Nephron progenitor cell (in vitro differentiated cells): ENCODE measurements around the gene ENOX1.

Source experiments
- DNase-seq: peaks from one replicate; pipeline ENCODE4 v3.0.0; 2021
- H3K27ac Mint-ChIP-seq: 2 replicates; pipeline ENCODE4 v1.8.0; 2021; ENCODE audit warnings: mild to moderate bottlenecking, moderate library complexity, mixed read lengths
- H3K27me3 Mint-ChIP-seq: 2 replicates; pipeline ENCODE4 v1.8.0; 2021; ENCODE audit warnings: mild to moderate bottlenecking, low read depth, mixed read lengths; ENCODE audit not compliant: poor library complexity
- H3K36me3 Mint-ChIP-seq: 2 replicates; pipeline ENCODE4 v1.8.0; 2021; ENCODE audit warnings: low read depth, mixed read lengths
- H3K4me1 Mint-ChIP-seq: 2 replicates; pipeline ENCODE4 v1.8.0; 2021; ENCODE audit warnings: mixed read lengths
- H3K4me3 Mint-ChIP-seq: 2 replicates; pipeline ENCODE4 v1.8.0; 2021; ENCODE audit warnings: mild to moderate bottlenecking, moderate library complexity, mixed read lengths
- H3K9me3 Mint-ChIP-seq: 2 replicates; pipeline ENCODE4 v1.8.0; 2021; ENCODE audit warnings: mild to moderate bottlenecking, moderate library complexity, mixed read lengths
- CTCF ChIP-seq: fragments of 200-600 bp; sonication (generic); IDR thresholded peaks from 2 replicates; pipeline ENCODE4 v1.5.0; 2021; ENCODE audit warnings: antibody characterized with exemption

Gene ENOX1

GRCh38 chr13:43792076-43792881 is 5.5 kb upstream of the ENOX1 start:
- Mint-ChIP-seq H3K27me3 (peaks cover 29% of the 10 kb centered on the region), H3K9me3 (peaks cover 3% of the 10 kb centered on the region), H3K27ac (no peak overlapping the region), H3K36me3 (no peaks in the 10 kb centered on the region), H3K4me1 (peaks cover 8% of the 10 kb centered on the region), H3K4me3 (no peak overlapping the region)
- no peak for DNase-seq
- TF ChIP-seq CTCF, result no peak

DNA sequence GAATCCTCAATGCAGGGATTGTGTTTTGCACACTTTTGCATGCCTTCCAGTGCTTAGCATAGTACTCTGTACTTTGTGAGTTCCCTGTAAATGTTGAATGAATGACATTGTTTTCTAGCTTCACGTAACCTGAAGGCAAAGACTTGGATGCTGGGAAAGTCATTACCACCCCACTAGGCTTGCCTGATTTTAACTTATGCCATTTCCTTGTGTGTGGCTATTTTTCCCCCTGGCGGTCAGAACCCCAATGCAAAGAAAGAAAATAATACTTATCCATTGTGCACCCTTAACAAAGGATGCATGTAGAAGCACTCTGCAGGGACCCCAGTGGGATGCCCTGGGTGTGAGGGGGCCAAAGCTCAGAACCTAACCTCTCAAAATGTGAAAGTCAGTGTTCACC is 1.2 kb upstream of the ENOX1 start:
- Mint-ChIP-seq H3K27ac (no peak overlapping the region), H3K27me3 (peaks cover 55% of the 10 kb centered on the region)

GRCh38 chr13:43787518-43787891 is 733 bp upstream of the ENOX1 start:
- no peak overlapping the region for H3K27ac Mint-ChIP-seq

More for the DNA sequence above, 1.2 kb upstream of the ENOX1 start:
- no peaks in the 10 kb centered on the region for H3K36me3 Mint-ChIP-seq
- no peaks in the 10 kb centered on the region for H3K9me3 Mint-ChIP-seq
- H3K4me3 Mint-ChIP-seq, result peak overlapping the region; percentile 84
- peaks cover 17% of the 10 kb centered on the region for H3K4me1 Mint-ChIP-seq
- TF ChIP-seq CTCF, result no peak
- no peak for DNase-seq

DNA sequence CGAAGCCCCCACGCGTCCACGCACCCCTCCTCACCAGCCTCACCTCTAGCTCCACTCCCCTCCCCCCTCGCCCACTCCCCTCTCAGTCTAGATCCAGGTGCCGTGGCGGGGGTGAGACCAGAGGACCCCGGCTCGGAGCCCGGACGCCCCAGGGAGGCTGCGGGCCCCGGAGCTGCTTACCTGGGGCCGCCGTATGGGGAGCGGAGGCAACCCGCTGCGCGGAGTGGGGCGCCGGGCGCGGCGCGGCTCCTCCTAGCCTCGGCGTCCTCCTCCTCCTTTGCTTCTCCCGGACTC is 353 bp downstream of the ENOX1 start:
- Mint-ChIP-seq H3K36me3 (no peaks in the 10 kb centered on the region), H3K27ac (no peak overlapping the region), H3K4me3 (peak overlapping the region; percentile 90), H3K4me1 (peaks cover 17% of the 10 kb centered on the region), H3K9me3 (no peaks in the 10 kb centered on the region), H3K27me3 (peaks cover 70% of the 10 kb centered on the region)
- no peak for TF ChIP-seq CTCF
- DNase-seq, result no peak

More at GRCh38 chr13:43787518-43787891, 733 bp upstream of the ENOX1 start:
- no peaks in the 10 kb centered on the region for H3K36me3 Mint-ChIP-seq
- H3K4me3 Mint-ChIP-seq, result peak overlapping the region; percentile 84
- no peak for TF ChIP-seq CTCF
- H3K4me1 Mint-ChIP-seq, result peaks cover 17% of the 10 kb centered on the region
- H3K9me3 Mint-ChIP-seq, result no peaks in the 10 kb centered on the region
- no peak for DNase-seq
- peaks cover 59% of the 10 kb centered on the region for H3K27me3 Mint-ChIP-seq

DNA sequence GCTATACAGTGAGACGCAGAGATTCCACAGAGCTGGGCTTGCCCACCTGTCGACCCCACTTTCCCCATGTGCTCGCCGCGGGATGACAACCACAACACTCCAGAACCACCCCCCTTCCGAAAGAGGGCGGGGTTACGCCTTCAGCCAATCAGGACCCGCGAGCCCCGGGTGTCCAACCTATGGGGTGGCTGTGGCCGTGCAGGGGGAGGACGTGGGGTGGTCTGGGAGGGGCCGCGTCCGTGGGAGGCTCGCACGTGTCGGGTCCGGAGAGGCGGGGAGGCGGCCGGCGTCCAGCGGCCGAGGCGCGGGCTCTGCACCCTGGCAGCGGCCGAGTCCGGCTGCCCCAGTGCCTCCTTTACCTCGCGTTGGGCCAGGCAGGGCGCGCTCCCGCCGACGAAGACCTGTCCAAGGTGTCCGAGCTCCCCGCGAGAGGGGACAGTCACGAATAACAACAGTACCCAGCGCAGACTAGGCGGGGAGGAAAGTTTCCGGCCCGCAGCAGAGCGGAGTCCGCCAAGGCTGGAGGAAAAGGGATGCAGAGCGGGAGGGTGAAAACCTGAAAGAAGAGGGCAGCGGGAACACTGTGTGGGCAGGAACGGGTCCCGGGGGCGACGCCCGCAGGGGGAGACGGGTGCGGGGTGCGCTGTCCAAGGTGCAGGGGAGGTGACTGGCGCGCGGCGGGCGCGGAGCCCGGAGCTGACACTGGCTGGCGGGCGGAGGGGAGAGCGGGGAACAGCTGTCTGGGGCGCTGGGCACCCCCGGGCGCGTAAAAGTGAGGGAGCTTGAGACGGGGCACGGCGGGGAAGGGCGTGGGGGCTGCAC is 911 bp downstream of the ENOX1 start:
- Mint-ChIP-seq H3K9me3 (no peaks in the 10 kb centered on the region), H3K36me3 (no peaks in the 10 kb centered on the region), H3K27ac (no peak overlapping the region), H3K27me3 (peaks cover 75% of the 10 kb centered on the region), H3K4me1 (peaks cover 17% of the 10 kb centered on the region), H3K4me3 (peak overlapping the region; percentile 90)
- peak; percentile 72 for DNase-seq
- no peak for TF ChIP-seq CTCF
